Measurements from ENCODE around the gene UGP2.
"Not testable (repeated sequence)": the region's sequence is repeated elsewhere in the genome, so short reads cannot be mapped to it uniquely, and the experiment has no call there.

UGP2 gene

DNA sequence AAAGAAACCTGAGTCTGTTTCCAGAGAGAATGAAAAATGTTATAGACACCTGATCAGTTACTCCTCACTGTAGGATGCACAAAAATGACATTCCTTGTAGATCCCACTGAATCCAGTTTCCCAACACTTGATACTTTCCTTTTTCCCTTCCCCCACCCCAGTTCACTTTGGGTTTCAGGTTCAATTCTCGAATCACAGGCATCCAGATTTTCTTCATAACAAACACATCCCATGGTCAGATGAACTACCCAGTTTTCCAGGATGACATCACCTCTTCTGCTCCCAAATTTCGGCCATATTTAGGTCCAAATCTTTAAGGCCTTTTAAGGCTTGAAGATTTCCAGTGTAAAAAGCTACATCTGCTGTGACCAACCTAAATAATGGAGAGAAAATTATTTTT is 51.5 kb downstream of the UGP2 start:
- DNase-seq (ENCODE audit: low spot score) = no peak

DNA sequence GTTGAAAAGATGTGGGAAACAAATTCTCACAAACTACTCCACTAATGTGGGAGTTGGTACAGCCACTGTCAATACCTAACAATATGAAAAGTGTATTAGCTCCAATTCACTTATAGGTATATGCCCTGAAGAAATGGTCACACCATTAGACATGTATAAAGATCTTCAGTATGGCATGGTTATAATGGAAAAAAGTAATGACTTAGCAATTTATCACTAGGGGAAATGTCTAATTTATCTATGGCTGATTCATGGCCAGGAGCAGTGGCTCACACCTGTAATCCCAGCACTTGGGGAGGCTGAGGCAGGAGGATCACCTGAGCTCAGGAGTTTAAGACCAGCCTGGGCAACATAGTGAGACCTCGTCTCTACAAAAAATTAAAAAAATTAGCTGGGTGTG is 52.5 kb downstream of the UGP2 start:
- DNase-seq (ENCODE audit: low spot score) = no peak

DNA sequence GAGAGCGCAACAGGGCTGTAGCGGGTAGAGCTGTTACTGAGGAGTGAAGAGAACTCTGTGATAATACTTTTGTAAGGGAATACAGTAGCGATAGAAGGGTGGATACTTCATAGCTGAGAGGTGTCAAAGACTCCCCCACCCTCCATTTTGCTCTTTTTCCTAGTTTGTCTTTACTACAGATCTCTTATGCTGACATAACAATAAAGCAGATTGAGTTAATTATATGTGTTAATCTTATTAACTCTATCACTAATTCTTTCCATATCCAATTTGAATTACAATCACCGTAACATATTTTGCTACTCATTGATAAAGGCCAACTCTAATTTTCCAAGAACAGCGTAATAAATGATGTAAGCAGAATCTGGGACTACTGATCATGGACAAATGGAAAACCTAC is 57.1 kb downstream of the UGP2 start:
- no peak for DNase-seq (ENCODE audit: low spot score)

GRCh38 chr2:63899639-63900038 is 57.9 kb downstream of the UGP2 start:
- no peak for DNase-seq (ENCODE audit: low spot score)

DNA sequence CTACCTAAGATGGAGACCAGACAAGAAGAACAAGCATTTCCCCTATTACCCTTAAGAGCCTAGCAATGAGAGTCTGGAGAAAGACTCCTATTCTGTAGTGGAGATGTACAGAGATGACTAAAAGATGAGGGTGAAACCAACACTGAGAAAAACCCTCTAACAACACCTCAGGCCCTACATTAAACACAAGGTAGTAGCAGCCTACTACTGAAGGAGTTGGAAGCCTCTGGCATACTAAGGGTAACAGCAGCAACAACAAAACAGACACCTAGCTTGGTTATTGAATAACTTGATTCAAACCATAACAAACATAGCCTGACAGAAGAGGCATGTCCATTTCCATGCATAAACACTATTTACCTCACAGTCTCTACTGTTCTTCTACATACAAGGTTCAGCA is 60.5 kb downstream of the UGP2 start:
- DNase-seq (ENCODE audit: low spot score) = no peak

- no peak for DNase-seq (ENCODE audit: low spot score)
Measured at GRCh38 chr2:63903003-63903402, 61.3 kb downstream of the UGP2 start.

DNA sequence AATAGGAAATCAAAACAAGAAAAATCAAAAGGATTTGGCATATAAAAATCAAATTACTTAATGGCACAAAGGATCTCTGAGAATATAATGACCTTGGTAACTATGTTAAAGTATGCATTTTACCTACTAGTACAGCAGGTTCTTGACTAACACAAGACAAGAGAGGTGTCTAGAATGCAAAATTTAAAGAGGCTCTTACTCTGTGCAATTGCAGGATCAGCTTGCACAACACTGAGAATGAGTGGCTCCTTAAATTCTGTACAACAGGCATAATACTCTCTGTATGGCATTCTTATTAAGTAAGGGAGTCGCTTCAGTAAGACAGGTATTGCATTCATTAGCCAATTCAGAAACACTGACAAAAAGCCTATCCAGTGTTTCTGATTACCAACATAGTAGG is 72.6 kb downstream of the UGP2 start:
- DNase-seq (ENCODE audit: low spot score) = no peak

- no peak for DNase-seq (ENCODE audit: low spot score)
Measured at GRCh38 chr2:63926815-63927214, 85.1 kb downstream of the UGP2 start.

- DNase-seq (ENCODE audit: low spot score) = not testable (repeated sequence)
Measured at GRCh38 chr2:63932104-63932503, 90.4 kb downstream of the UGP2 start.

Measured in pons (tissue), 1 donor.